Thoracic aorta (tissue), 2 donors: ENCODE results near the gene RPS6KA4. TPM values are rescaled to one million over a fixed set of nuclear protein-coding genes. Genes with fewer than 3 reads are reported as not detected.
"Not testable (repeated sequence)": the region's sequence is repeated elsewhere in the genome, so short reads cannot be mapped to it uniquely, and the experiment has no call there.

Source experiments
- ATAC-seq: fragments of 150-250 bp; one replicate; pipeline ENCODE4 v1.8.0; 2017; ENCODE audit warnings: low read depth; ENCODE audit not compliant: insufficient number of reproducible peaks, low FRiP score
- DNase-seq: peaks from one replicate; pipeline ENCODE4 v3.0.0-alpha.2; 2020; ENCODE audit warnings: low spot score
- H3K27ac ChIP-seq, 2 donors: fragments of 200-600 bp; sonication (generic); 1 replicate in 1 of 2; 2 replicates in 1 of 2; pipeline ENCODE4 v1.5.1; 2016; ENCODE audit warnings: mild to moderate bottlenecking in 2 of 2, moderate library complexity in 2 of 2
- H3K27me3 ChIP-seq: fragments of 200-600 bp; sonication (generic); replicated peaks from 2 replicates; pipeline ENCODE4 v1.6.0; 2016; ENCODE audit warnings: mild to moderate bottlenecking; ENCODE audit not compliant: insufficient read depth
- H3K36me3 ChIP-seq: fragments of 200-600 bp; sonication (generic); one replicate; pipeline ENCODE4 v1.5.1; 2016
- H3K4me1 ChIP-seq, 2 donors: fragments of 200-600 bp; sonication (generic); 1 replicate in 1 of 2; 2 replicates in 1 of 2; pipeline versions ENCODE4 v1.5.1 to v1.6.0; 2016; ENCODE audit warnings: low read depth in 2 of 2, mild to moderate bottlenecking in 1 of 2; ENCODE audit not compliant: control insufficient read depth in 1 of 2
- H3K4me3 ChIP-seq: fragments of 200-600 bp; sonication (generic); 2 replicates; pipeline ENCODE4 v1.5.1; 2016; ENCODE audit warnings: mild to moderate bottlenecking
- H3K9me3 ChIP-seq: fragments of 200-600 bp; sonication (generic); 2 replicates; pipeline ENCODE4 v1.5.1; 2016
- total RNA-seq, 2 donors: library from RNA; depleted of rRNA; stranded (reverse); fragments of >200 nt; gene quantifications; one replicate each; pipeline versions ENCODE4 v1.1.0 to v1.2.3, GENCODE V29; 2016
- TF ChIP-seq, protein P1 (sequence below): fragments of 200-600 bp; sonication (generic); IDR thresholded peaks from one replicate; pipeline ENCODE4 v1.5.1; 2019; ENCODE audit warnings: antibody characterized with exemption

RPS6KA4 gene
- total RNA-seq, 2 donors from 2014 or later = 42.5 to 50.0 TPM

DNA sequence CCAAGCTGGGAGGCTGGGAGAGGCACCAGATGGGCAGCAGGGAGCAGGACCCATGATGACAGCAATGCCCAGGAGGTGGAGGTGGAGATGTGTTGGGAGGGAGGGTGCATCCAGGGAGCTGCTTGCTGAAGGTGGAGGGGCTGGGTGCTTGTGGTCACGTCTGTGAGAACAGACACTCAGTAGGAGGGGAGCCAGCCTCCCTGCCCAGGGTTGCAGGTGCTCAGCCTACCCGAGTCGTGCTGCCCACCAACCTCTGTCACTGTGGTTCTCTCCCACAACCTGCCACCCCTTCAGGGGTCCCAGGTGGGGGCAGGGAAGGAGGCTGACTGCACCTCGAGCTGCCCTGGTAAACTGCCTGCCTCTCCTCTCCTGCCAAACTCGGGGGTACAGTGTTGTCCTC is 35.6 kb upstream of the RPS6KA4 start:
- Histone ChIP-seq H3K4me1 (peaks cover 4 to 8% of the 10 kb centered on the region in 2 donors), H3K9me3 (no peaks in the 10 kb centered on the region), H3K4me3 (no peak overlapping the region), H3K27me3 (no peaks in the 10 kb centered on the region), H3K27ac (no peak overlapping the region), H3K36me3 (peaks cover 7% of the 10 kb centered on the region)
- TF ChIP-seq, protein P1, sequence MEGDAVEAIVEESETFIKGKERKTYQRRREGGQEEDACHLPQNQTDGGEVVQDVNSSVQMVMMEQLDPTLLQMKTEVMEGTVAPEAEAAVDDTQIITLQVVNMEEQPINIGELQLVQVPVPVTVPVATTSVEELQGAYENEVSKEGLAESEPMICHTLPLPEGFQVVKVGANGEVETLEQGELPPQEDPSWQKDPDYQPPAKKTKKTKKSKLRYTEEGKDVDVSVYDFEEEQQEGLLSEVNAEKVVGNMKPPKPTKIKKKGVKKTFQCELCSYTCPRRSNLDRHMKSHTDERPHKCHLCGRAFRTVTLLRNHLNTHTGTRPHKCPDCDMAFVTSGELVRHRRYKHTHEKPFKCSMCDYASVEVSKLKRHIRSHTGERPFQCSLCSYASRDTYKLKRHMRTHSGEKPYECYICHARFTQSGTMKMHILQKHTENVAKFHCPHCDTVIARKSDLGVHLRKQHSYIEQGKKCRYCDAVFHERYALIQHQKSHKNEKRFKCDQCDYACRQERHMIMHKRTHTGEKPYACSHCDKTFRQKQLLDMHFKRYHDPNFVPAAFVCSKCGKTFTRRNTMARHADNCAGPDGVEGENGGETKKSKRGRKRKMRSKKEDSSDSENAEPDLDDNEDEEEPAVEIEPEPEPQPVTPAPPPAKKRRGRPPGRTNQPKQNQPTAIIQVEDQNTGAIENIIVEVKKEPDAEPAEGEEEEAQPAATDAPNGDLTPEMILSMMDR = no peak
- no peak for ATAC-seq
- DNase-seq = no peak

DNA sequence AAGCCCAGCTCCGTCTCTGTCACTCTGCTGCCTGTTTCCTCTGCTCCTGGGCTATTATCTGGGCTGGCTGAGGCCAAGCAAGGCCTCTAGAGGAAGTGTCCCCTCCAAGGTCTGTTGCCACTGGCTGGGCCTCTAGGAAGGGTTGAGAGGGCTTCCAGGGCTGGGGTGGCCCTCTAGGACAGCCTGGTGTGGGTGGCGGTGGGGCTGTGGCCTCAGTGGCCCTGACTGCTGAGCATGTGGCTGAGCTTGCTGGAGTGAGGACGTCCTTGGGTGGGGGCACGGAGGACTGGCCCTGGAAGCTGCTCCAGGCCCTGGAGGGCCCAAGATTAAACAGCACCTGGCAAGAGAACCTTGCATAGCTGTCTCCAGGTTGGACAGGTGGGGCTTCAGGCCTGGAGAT is 35.0 kb upstream of the RPS6KA4 start:
- not testable (repeated sequence) for H3K9me3 ChIP-seq, H3K27me3 ChIP-seq, H3K4me3 ChIP-seq, DNase-seq, H3K4me1 ChIP-seq, H3K36me3 ChIP-seq, ATAC-seq, H3K27ac ChIP-seq

DNA sequence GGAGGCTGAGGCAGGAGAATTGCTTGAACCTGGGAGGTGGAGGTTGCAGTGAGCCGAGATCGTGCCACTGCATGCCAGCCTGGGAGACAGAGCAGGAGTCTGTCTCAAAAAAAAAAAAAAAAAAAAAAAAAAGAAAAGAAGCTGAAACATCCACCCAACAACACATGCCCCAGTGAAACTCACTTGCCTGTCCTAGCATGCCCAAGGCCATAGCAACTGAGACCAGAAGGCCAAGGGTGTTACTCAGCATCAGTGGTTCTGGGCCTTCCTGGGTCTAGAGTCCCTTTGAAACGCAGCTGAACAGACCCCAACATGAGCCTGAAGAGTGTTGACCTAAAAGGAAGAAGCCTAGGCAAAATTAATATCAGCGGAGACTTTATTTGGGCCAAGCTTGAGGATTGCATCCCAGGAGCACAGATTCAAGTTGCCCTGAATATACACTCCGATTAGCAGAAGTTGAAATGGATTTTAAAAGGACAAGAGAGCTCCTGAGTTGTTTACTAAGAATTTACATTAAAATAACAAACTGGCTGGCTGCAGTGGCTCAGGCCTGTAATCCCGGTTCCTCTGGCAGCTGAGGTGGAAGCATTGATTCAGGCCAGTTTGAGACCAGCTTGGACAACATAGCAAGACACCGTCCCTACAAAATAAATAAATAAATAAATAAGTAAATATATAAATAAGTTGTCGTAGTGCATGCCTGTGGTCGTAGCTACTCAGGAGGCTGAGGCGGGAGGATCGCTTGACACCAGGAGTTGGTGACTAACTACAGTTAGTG is 34.1 kb upstream of the RPS6KA4 start:
- no peak overlapping the region for H3K27ac ChIP-seq
- no peaks in the 10 kb centered on the region for H3K27me3 ChIP-seq
- TF ChIP-seq, protein P1 = no peak
- DNase-seq (no peak), ATAC-seq (no peak)
- no peaks in the 10 kb centered on the region for H3K9me3 ChIP-seq
- peaks cover 7% of the 10 kb centered on the region for H3K36me3 ChIP-seq
- H3K4me1 ChIP-seq = peaks cover 0 to 12% of the 10 kb centered on the region in 2 donors
- no peak overlapping the region for H3K4me3 ChIP-seq

DNA sequence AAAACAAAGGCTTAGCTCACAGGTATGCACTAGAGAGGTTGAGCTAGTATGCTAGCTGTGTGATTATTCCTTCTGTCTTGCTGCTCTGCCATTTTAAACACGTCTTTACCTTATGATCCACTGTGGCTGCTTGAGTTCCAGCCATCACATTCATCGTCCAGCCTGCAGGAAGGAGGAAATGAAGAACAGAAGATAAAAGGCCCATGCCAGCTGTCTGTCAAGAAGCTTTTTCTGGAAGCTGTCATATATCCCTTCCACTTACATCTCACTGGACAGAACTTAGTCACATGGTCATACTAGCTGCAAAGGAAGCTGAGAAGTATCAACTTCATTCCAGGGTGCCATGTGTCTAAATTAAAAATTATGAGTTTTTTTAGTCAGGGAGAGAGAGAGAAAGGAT is 31.6 kb upstream of the RPS6KA4 start:
- TF ChIP-seq, protein P1 = no peak
- Histone ChIP-seq H3K27me3 (no peaks in the 10 kb centered on the region), H3K36me3 (no peaks in the 10 kb centered on the region), H3K9me3 (no peaks in the 10 kb centered on the region), H3K4me1 (peaks cover 0 to 20% of the 10 kb centered on the region in 2 donors), H3K27ac (no peak overlapping the region), H3K4me3 (no peak overlapping the region)
- ATAC-seq (no peak), DNase-seq (no peak)

DNA sequence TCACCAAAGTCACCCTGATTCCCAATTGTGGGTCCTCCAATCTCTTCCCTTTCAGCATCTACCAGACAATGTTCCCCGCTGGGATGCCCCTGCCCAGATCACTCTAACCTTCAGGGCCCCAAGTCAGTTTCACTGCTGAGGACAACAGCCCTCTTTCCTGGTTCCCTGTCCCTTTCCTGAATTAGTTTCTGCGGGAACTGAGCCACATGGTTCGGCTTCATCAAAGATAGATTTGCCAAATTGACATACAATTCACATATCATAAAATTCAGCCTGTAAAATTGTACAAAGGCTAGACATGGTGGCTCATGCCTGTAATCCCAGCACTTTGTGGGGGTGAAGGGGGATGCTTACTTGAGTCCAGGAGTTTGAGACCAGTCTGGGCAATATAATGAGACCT is 31.0 kb upstream of the RPS6KA4 start:
- H3K36me3 ChIP-seq = no peaks in the 10 kb centered on the region
- no peak for ATAC-seq
- TF ChIP-seq, protein P1 = no peak

DNA sequence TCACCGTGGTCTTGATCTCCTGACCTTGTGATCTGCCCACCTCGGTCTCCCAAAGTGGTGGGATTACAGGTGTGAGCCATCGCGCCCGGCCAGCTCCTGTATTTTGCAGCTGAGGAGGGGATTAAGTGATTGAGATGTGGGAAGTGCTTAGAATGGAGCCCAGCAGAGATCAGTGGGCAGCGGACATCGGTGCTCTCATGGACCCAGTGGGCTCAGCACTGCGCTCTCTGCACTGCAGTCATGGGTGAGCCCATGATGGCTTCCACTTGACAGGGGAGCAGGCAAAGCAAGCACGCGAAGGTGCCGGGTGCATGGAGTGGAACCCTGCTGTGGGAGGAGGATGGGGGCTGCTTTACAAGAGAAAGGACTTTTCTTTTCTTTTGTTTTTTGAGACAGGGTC is 28.1 kb upstream of the RPS6KA4 start:
- H3K27ac ChIP-seq = no peak overlapping the region
- H3K9me3 ChIP-seq = no peaks in the 10 kb centered on the region
- H3K4me3 ChIP-seq = no peak overlapping the region
- TF ChIP-seq, protein P1 = no peak
- no peak for ATAC-seq
- no peaks in the 10 kb centered on the region for H3K36me3 ChIP-seq
- DNase-seq = no peak
- no peaks in the 10 kb centered on the region for H3K27me3 ChIP-seq
- peaks cover 0 to 20% of the 10 kb centered on the region in 2 donors for H3K4me1 ChIP-seq

More for the DNA sequence above, 31.0 kb upstream of the RPS6KA4 start:
- Histone ChIP-seq H3K4me3 (no peak overlapping the region), H3K9me3 (no peaks in the 10 kb centered on the region), H3K27me3 (no peaks in the 10 kb centered on the region), H3K27ac (no peak overlapping the region), H3K4me1 (peaks cover 0 to 20% of the 10 kb centered on the region in 2 donors)
- no peak for DNase-seq
